HCT116 (cell line): Measurements from ENCODE around the gene ARHGAP33. TPM values are rescaled to one million over a fixed set of nuclear protein-coding genes. Genes with fewer than 3 reads are reported as not detected.
A peak's percentile ranks its signal among the peaks of the same experiment; 100 is the strongest.

Experiments
- ATAC-seq: fragments of 200-7000 bp; cut with Tn5 transposase; 2 replicates; pipeline ENCODE4 v1.9.1; 2020; ENCODE audit warnings: mild to moderate bottlenecking, moderate library complexity
- BruUV-seq: library from RNA; stranded (reverse); fragments of 400-500 nt; replicated peaks from 2 replicates; lab custom pipeline; 2021; lab: Mats Ljungman, UMichigan
- CTCF ChIA-PET: fragments of 300-600 bp; sonication (Branson Sonifier 250); formaldehyde crosslinking; loops from one replicate; lab custom pipeline; 2021; ENCODE audit warnings: antibody characterized with exemption; lab: Charles Lee
- POLR2A ChIA-PET: fragments of 300-600, 350-600 bp; sonication (Branson Sonifier 250); formaldehyde crosslinking; loops from one replicate; lab custom pipeline; 2021; ENCODE audit warnings: antibody characterized with exemption; lab: Charles Lee
- RAD21 ChIA-PET, 2 experiments: fragments of 300-600 bp; sonication (Branson Sonifier 250); formaldehyde crosslinking; loops; one replicate each; lab custom pipeline; 2023; ENCODE audit warnings: low total read pairs in 2 of 2; ENCODE audit not compliant: uncharacterized antibody in 2 of 2, unreplicated experiment in 2 of 2, low non-redundant PET in 1 of 2; lab: Charles Lee
- DNase-seq: peaks from one replicate; pipeline ENCODE4 v3.0.0-alpha.2; 2010; ENCODE audit warnings: low read depth, low spot score
- H2AFZ ChIP-seq: fragments of 200-600 bp; shearing (Covaris generic), sonication (generic); 2 replicates; pipeline ENCODE4 v1.6.1; 2017; ENCODE audit warnings: low read depth, mixed run types, mixed read lengths, antibody characterized with exemption, low read length; ENCODE audit not compliant: poor library complexity, severe bottlenecking
- H3K27ac ChIP-seq: 2 replicates; pipeline ENCODE4 v1.5.1; 2012; ENCODE audit warnings: low read depth, low read length
- H3K27me3 ChIP-seq: fragments of 200-600 bp; sonication (generic); 2 replicates; pipeline ENCODE4 v1.6.1; 2016; ENCODE audit warnings: mixed run types, low read length, mixed read lengths; ENCODE audit not compliant: insufficient read depth
- H3K36me3 ChIP-seq, 2 experiments: fragments of 200-500 bp in 1 of 2; fragments of 200-600 bp in 1 of 2; sonication (Bioruptor generic) in 1 of 2; sonication (generic) in 1 of 2; 2 replicates each; pipeline versions ENCODE4 v1.5.1 to v1.6.1; 2014 to 2016; ENCODE audit warnings: low read length in 2 of 2, inconsistent platforms in 1 of 2, mixed read lengths in 1 of 2, mixed run types in 1 of 2; ENCODE audit not compliant: insufficient read depth in 2 of 2, control insufficient read depth in 1 of 2
- H3K4me1 ChIP-seq, 2 experiments: fragments of 200-600 bp in 1 of 2; sonication (generic) in 1 of 2; 2 replicates each; pipeline versions ENCODE4 v1.5.1 to v1.6.1; 2012 to 2017; ENCODE audit warnings: low read length in 2 of 2, inconsistent platforms in 1 of 2, mild to moderate bottlenecking in 1 of 2, mixed read lengths in 1 of 2, mixed run types in 1 of 2, moderate library complexity in 1 of 2; ENCODE audit not compliant: insufficient read depth in 2 of 2, control insufficient read depth in 1 of 2
- H3K4me2 ChIP-seq: fragments of 200-600 bp; sonication (generic); 2 replicates; pipeline ENCODE4 v1.6.1; 2017; ENCODE audit warnings: mixed run types, low read length, mixed read lengths
- H3K4me3 ChIP-seq, 2 experiments: fragments of 200-600 bp in 1 of 2; sonication (generic) in 1 of 2; replicated peaks in 1 of 2; 2 replicates each; pipeline ENCODE4 v1.5.1; 2011 to 2016; ENCODE audit warnings: low read length in 2 of 2, control low read depth in 1 of 2, low read depth in 1 of 2, mild to moderate bottlenecking in 1 of 2, mixed read lengths in 1 of 2, mixed run types in 1 of 2
- H3K79me2 ChIP-seq: fragments of 200-600 bp; sonication (generic); 2 replicates; pipeline ENCODE4 v1.6.1; 2017; ENCODE audit warnings: mild to moderate bottlenecking, mixed run types, low read length, moderate library complexity, mixed read lengths; ENCODE audit not compliant: insufficient read depth
- H3K9ac ChIP-seq: fragments of 200-600 bp; sonication (generic); 2 replicates; pipeline ENCODE4 v1.6.1; 2016; ENCODE audit warnings: low read length, mixed read lengths
- H3K9me2 ChIP-seq: fragments of 200-600 bp; sonication (generic), shearing (Covaris generic); 2 replicates; pipeline ENCODE4 v1.6.1; 2017; ENCODE audit warnings: mixed run types, mild to moderate bottlenecking, moderate library complexity; ENCODE audit not compliant: insufficient read depth
- H3K9me3 ChIP-seq, 2 experiments: fragments of 200-500 bp in 1 of 2; fragments of 200-600 bp in 1 of 2; sonication (Bioruptor generic) in 1 of 2; sonication (generic) in 1 of 2; 2 replicates each; pipeline ENCODE4 v1.6.1; 2014 to 2017; ENCODE audit warnings: low read length in 2 of 2, mixed read lengths in 2 of 2, inconsistent platforms in 1 of 2, low read depth in 1 of 2, mild to moderate bottlenecking in 1 of 2, mixed run types in 1 of 2, moderate library complexity in 1 of 2; ENCODE audit not compliant: control insufficient read depth in 1 of 2, insufficient read depth in 1 of 2
- H4K20me1 ChIP-seq: fragments of 200-600 bp; sonication (generic), shearing (Covaris generic); 2 replicates; pipeline ENCODE4 v1.6.1; 2017; ENCODE audit warnings: mixed run types, mild to moderate bottlenecking, moderate library complexity; ENCODE audit not compliant: insufficient read depth
- ZBTB33 ChIP-seq: IDR thresholded peaks from 2 replicates; pipeline ENCODE4 v1.6.1; 2011; ENCODE audit warnings: mild to moderate bottlenecking, low read length, moderate library complexity; ENCODE audit not compliant: insufficient replicate concordance; ENCODE audit errors: extremely low read depth
- intact Hi-C: fragments of 100-400 bp; cut with micrococcal nuclease; formaldehyde crosslinking; loops from 2 replicates; pipeline ENCODE4 v1.10.0; 2022
- total RNA-seq: library from RNA; stranded (reverse); gene quantifications from one replicate; pipeline ENCODE4 v1.2.1, GENCODE V29; 2021; ENCODE audit not compliant: unreplicated experiment
- TF ChIP-seq, protein P1 (sequence below), 3 experiments: fragments of 200-600 bp in 1 of 3; sonication (generic) in 1 of 3; IDR thresholded peaks in 2 of 3; conservative IDR thresholded peaks in 1 of 3; 2 replicates each; pipeline ENCODE4 v1.5.1; 2012 to 2017; ENCODE audit warnings: low read depth in 2 of 3, low read length in 2 of 3, antibody characterized with exemption in 1 of 3, borderline replicate concordance in 1 of 3, control low read depth in 1 of 3, mild to moderate bottlenecking in 1 of 3, mixed read lengths in 1 of 3, mixed run types in 1 of 3, moderate library complexity in 1 of 3; ENCODE audit not compliant: insufficient read depth in 1 of 3

The ARHGAP33 gene
- total RNA-seq, 1 experiment from 2014 or later = 30.2 TPM

- Histone ChIP-seq H3K9me3 (no peaks in the 10 kb centered on the region), H3K4me2 (no peak overlapping the region), H3K36me3 (peaks cover 21 to 32% of the 10 kb centered on the region in 2 experiments; a peak in 3 of 4 replicates), H3K4me3 (no peak overlapping the region), H4K20me1 (no peaks in the 10 kb centered on the region), H3K9me2 (no peaks in the 10 kb centered on the region), H2AFZ (no peak overlapping the region), H3K27me3 (no peaks in the 10 kb centered on the region), H3K4me1 (peaks cover 15 to 16% of the 10 kb centered on the region in 2 experiments; a peak in 3 of 4 replicates), H3K9ac (no peak overlapping the region), H3K27ac (no peak overlapping the region), H3K79me2 (no peaks in the 10 kb centered on the region)
- RAD21 ChIA-PET = no interaction called here
- CTCF ChIA-PET = no interaction called here
- ATAC-seq = no peak
- intact Hi-C loops = no loop called here
- DNase-seq = no peak
- POLR2A ChIA-PET = interaction anchor here (1.9 kb wide), 1 partner anchor 11 kb away, joined by 5 read pairs; the partner anchor contains the start of gene LIN37
- TF ChIP-seq, protein P1, sequence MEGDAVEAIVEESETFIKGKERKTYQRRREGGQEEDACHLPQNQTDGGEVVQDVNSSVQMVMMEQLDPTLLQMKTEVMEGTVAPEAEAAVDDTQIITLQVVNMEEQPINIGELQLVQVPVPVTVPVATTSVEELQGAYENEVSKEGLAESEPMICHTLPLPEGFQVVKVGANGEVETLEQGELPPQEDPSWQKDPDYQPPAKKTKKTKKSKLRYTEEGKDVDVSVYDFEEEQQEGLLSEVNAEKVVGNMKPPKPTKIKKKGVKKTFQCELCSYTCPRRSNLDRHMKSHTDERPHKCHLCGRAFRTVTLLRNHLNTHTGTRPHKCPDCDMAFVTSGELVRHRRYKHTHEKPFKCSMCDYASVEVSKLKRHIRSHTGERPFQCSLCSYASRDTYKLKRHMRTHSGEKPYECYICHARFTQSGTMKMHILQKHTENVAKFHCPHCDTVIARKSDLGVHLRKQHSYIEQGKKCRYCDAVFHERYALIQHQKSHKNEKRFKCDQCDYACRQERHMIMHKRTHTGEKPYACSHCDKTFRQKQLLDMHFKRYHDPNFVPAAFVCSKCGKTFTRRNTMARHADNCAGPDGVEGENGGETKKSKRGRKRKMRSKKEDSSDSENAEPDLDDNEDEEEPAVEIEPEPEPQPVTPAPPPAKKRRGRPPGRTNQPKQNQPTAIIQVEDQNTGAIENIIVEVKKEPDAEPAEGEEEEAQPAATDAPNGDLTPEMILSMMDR (IDR thresholded peaks at IDR 0.05 in 2 of 3, conservative IDR thresholded peaks at IDR 0.05 in 1 of 3; ENCODE audit: borderline replicate concordance in 1 of 3, insufficient read depth in 1 of 3, low read depth in 2 of 3, low read length in 2 of 3) = peak in 2 of 3 experiments; percentile 23 to 33; a peak in 2 of 6 replicates
- TF ChIP-seq ZBTB33 = no peak
- BruUV-seq = no TSS peak
These were observed 38.2 kb upstream of the ARHGAP33 start for GRCh38 chr19:35736913-35737886.
